Measurements from ENCODE around the gene TLE3.
"Not testable (repeated sequence)": the region's sequence is repeated elsewhere in the genome, so short reads cannot be mapped to it uniquely, and the experiment has no call there.

TLE3 gene

DNA sequence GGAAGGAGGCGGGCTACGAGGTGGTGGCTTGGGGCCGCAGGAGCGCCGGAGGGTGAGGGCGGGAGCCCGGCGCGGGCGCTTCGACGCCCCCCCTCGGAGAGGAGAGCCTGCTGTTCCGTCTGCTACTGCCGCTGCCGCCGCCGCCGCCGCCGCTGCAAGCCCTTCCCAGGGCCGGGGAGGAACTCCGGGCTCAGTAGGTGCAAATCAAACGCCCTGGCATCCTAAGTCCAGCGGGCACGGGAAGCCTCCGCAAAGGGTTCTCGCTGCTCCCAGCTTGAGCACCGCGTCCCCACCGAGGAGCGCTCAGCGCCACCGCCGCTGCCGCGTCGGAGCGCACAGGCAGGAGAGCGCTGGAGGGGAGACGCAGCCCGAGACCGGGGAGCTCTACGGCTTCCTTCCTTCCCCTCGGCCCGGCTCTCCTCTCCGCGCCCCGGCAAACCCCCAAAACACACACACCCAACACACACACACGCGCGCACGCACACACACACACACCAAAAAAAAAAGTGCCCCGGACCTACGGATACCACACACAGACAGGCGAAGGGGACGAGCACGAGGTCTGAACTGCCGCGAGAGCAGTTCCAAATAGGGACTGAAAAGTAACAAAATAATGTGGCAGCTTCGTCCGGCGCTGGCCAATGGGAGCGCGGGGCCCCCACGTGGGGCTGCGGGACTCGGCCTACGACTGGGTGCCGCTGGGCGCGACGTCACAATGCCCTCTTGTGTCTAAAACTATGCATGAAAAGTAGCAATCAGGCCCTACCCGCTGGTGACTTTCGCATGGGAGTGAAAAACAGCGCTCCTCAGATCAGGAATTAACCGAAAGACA, at the start of gene TLE3:
TLE3 (minus strand) TSS at position 597 of the 832 bp plus-strand sequence. CDS start 1,119 bp downstream, outside the sequence.
- H3K36me3 ChIP-seq (ENCODE audit: insufficient read depth, low read length), result peaks cover 4% of the 10 kb centered on the region
- H3K9me3 ChIP-seq (ENCODE audit: control insufficient read depth, insufficient read depth, low read length), result no peaks in the 10 kb centered on the region
- peaks cover 29% of the 10 kb centered on the region for H3K4me1 ChIP-seq (ENCODE audit: insufficient read depth, low read length)
- peak within 1 kb of the TSS; percentile 99 for H3K9ac ChIP-seq (ENCODE audit: low read depth, low read length)

GRCh38 chr15:70147178-70147760, 49.6 kb upstream of the TLE3 start:
- H3K4me1 ChIP-seq (ENCODE audit: insufficient read depth, low read length), result peaks cover 14% of the 10 kb centered on the region; the same call in 1 of the 2 replicates
- H3K9ac ChIP-seq (ENCODE audit: low read depth, low read length), result no peak overlapping the region
- no peaks in the 10 kb centered on the region for H3K36me3 ChIP-seq (ENCODE audit: insufficient read depth, low read length)
- H3K9me3 ChIP-seq (ENCODE audit: control insufficient read depth, insufficient read depth, low read length), result no peaks in the 10 kb centered on the region

DNA sequence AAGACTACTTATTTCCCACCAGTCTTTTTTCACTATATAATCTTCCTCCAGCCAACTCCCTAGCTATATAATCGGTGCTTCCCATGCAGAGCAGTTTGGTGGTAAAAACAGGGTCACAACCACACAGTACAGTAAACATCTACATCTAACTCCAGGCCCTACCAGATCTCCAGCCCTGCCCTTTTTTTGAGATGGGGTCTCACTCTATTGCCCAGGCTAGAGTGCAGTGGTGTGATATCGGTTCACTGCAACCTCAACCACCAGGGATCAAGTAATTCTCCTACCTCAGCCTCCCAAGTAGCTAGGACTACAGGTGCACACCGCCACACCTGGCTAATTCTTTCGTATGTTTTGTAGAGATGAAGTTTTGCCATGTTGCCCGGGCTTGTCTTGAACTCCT, 49.1 kb upstream of the TLE3 start:
- Histone ChIP-seq H3K36me3 (ENCODE audit: insufficient read depth, low read length) (no peaks in the 10 kb centered on the region), H3K9ac (ENCODE audit: low read depth, low read length) (no peak overlapping the region), H3K4me1 (ENCODE audit: insufficient read depth, low read length) (peaks cover 19% of the 10 kb centered on the region), H3K9me3 (ENCODE audit: control insufficient read depth, insufficient read depth, low read length) (no peaks in the 10 kb centered on the region)

DNA sequence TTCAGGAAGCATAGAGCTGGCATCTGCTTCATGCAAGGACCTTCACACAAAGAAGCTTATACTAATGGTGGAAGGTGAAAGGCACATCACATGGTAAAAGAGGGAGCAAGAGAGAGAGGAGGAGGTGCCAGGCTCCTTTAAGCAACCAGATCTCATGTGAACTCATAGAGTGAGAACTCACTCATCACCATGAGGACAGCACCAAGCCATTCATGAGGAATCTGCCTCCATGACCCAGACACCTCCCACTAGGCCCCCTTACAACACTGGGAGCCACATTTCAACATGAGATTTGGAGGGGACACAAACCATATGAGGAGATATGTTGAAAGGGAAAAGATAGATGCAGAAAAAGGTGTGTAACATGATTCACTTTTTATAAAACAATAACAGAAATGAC, 48.4 kb upstream of the TLE3 start:
- Histone ChIP-seq H3K36me3 (ENCODE audit: insufficient read depth, low read length) (no peaks in the 10 kb centered on the region), H3K9me3 (ENCODE audit: control insufficient read depth, insufficient read depth, low read length) (no peaks in the 10 kb centered on the region), H3K9ac (ENCODE audit: low read depth, low read length) (no peak overlapping the region), H3K4me1 (ENCODE audit: insufficient read depth, low read length) (peaks cover 25% of the 10 kb centered on the region)

DNA sequence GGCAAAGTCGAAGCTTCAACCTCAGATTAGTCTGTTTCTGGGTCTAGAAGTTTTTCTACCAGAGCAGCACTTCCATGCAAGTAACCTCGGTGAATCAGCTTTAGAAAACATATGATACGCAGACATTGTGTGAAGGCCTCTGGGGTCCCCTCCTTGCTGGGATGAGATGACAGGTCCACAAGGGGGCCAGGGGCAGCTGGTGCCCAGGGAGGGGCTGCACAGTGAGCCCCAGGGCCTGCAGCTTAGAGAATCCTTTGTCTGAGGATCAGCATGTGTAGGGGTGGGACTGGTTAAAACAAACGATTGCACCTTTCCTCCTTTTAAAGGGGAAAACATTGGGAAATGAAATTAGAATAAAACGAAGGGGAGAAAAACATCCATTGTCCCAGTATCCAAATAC, 47.5 kb upstream of the TLE3 start:
- no peak overlapping the region for H3K9ac ChIP-seq (ENCODE audit: low read depth, low read length)
- H3K9me3 ChIP-seq (ENCODE audit: control insufficient read depth, insufficient read depth, low read length), result no peaks in the 10 kb centered on the region
- H3K36me3 ChIP-seq (ENCODE audit: insufficient read depth, low read length), result no peaks in the 10 kb centered on the region
- H3K4me1 ChIP-seq (ENCODE audit: insufficient read depth, low read length), result peaks cover 30% of the 10 kb centered on the region

- H3K36me3 ChIP-seq (ENCODE audit: insufficient read depth, low read length), result no peaks in the 10 kb centered on the region
- H3K9ac ChIP-seq (ENCODE audit: low read depth, low read length), result no peak overlapping the region; the same call in 1 of the 2 replicates
- no peaks in the 10 kb centered on the region for H3K9me3 ChIP-seq (ENCODE audit: control insufficient read depth, insufficient read depth, low read length)
- peaks cover 43% of the 10 kb centered on the region for H3K4me1 ChIP-seq (ENCODE audit: insufficient read depth, low read length)
These were observed 44.8 kb upstream of the TLE3 start for GRCh38 chr15:70142322-70143191.

DNA sequence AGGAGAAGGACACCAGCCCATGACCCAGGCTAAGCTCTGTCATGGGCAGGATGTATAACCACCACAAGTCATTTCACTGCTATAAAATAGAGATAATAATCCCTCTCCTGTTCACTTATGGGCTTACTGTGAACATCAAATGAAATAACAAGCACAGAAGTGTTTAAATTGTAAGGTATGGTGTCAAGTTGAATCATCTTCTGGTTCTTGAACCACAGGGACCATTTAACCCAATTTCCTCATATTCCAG, 44.3 kb upstream of the TLE3 start:
- Histone ChIP-seq H3K36me3 (ENCODE audit: insufficient read depth, low read length) (no peaks in the 10 kb centered on the region), H3K9ac (ENCODE audit: low read depth, low read length) (no peak overlapping the region; the same call in 1 of the 2 replicates), H3K4me1 (ENCODE audit: insufficient read depth, low read length) (peaks cover 43% of the 10 kb centered on the region), H3K9me3 (ENCODE audit: control insufficient read depth, insufficient read depth, low read length) (no peaks in the 10 kb centered on the region)

DNA sequence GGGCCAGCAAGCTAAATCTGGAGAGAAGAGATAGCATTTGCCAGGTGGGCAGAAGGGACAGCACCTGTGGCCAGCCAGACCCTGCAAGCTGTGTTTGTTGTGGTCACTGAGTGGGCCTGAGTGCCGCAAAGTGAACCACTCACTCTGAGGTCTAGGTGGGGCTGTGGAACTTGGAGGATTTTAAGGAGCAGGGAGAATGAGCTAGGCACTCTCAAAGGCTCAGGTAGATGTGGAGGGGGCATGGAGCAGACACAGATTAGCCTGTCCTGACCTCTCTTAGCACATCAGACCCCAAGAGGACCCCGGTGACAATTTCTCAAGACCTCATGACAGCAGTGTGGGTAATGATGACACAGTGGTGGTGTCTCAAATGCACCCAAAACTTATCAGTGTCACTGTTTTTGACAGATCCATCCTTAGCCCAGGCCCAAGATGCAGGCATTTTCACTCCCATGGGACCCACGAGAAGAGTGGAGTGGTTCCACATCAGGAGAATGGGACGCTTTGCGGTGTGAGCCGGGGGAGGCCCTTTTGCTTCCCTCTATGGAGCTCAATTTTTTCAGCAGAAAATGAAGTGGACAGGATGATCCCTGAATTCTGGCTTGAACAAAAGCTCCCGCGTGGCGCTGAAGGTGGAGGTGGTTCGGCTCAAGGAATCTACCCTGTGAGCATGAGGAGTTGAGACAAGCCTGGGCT, 43.8 kb upstream of the TLE3 start:
- Histone ChIP-seq H3K36me3 (ENCODE audit: insufficient read depth, low read length) (no peaks in the 10 kb centered on the region), H3K9me3 (ENCODE audit: control insufficient read depth, insufficient read depth, low read length) (no peaks in the 10 kb centered on the region), H3K4me1 (ENCODE audit: insufficient read depth, low read length) (peaks cover 43% of the 10 kb centered on the region), H3K9ac (ENCODE audit: low read depth, low read length) (no peak overlapping the region)

DNA sequence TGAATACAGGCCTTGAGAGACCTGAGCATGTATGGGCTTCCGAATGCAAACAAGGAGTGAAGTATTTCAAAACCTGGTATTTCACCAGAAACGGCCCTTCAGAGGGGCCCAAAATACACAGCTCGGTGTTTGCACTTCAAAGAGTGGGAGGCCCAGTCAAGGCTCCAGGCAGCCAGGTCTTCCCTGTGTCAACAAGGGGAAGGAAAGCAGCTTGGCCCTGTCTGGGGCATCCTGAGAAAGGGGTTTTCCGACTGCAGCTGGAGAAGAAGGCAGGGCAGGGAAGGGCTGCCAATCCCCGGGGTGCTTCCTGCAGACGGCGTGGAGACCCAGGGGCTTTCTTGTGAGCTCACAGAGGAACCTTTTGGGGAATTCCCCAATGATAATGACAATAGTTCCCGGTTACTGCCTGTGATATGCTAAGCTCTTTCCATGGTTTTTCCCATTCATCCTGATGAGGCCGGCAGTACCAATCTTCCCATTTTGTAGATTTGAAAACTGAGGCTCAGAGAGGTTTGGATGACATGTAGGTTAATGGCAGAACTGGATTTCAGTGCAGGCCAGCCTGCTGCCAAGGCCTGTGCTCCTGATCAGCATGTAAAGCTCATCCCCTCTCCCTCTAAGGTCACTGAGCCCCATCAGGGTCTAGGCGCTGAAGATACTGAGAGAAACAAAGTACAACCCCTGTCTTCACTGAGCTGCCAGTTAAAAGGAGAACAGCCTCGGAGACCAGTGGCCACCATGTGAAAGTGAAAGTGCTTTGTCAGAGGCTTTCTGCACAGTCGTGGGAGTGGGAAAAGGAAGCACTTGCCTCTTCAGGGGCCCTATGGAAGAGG, 43.0 kb upstream of the TLE3 start:
- H3K36me3 ChIP-seq (ENCODE audit: insufficient read depth, low read length), result no peaks in the 10 kb centered on the region
- H3K9me3 ChIP-seq (ENCODE audit: control insufficient read depth, insufficient read depth, low read length), result no peaks in the 10 kb centered on the region
- no peak overlapping the region for H3K9ac ChIP-seq (ENCODE audit: low read depth, low read length)
- peaks cover 43% of the 10 kb centered on the region for H3K4me1 ChIP-seq (ENCODE audit: insufficient read depth, low read length)

- Histone ChIP-seq H3K9me3 (ENCODE audit: control insufficient read depth, insufficient read depth, low read length) (no peaks in the 10 kb centered on the region), H3K9ac (ENCODE audit: low read depth, low read length) (no peak overlapping the region), H3K4me1 (ENCODE audit: insufficient read depth, low read length) (peaks cover 43% of the 10 kb centered on the region), H3K36me3 (ENCODE audit: insufficient read depth, low read length) (no peaks in the 10 kb centered on the region)
These were observed 42.4 kb upstream of the TLE3 start for GRCh38 chr15:70140025-70140542.

DNA sequence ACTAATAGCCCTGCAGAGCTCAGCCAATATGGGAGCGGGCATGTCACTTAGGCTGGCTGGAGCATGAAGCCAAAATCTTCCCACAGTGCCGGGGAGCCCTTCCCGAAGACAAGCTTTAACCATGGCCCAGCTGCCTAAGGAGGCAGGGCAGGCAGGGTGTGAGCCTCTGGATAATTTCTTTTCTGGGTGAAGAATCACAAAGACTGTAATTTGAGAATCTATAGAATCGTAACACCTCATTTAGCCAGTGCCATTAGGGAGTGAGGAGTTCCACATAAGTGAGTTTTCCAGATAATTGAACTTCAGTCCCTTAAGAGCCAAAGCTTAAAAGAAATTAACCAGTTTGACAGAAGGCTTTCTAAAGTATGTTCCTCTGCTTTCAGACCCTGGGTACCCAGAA, 40.2 kb upstream of the TLE3 start:
- H3K9me3 ChIP-seq (ENCODE audit: control insufficient read depth, insufficient read depth, low read length), result no peaks in the 10 kb centered on the region
- H3K36me3 ChIP-seq (ENCODE audit: insufficient read depth, low read length), result no peaks in the 10 kb centered on the region
- peaks cover 35% of the 10 kb centered on the region for H3K4me1 ChIP-seq (ENCODE audit: insufficient read depth, low read length)
- no peak overlapping the region for H3K9ac ChIP-seq (ENCODE audit: low read depth, low read length)

DNA sequence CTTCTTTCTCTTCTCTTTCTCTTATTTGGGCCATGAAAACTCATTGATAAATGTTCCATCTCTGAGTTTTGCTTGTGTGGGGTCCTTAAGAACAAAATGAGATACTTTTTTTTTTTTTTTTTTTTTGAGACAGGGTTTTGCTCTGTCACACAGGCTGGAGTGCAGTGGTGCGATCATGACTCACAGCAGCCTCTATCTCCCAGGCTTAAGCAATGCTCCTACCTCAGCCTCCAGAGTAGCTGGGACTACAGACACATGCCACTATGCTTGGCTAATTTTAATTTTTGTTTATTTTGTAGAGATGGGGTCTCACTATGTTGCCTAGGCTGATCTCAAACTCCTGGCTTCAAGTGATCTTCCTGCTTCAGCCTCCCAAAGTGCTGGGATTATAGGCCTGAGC, 39.3 kb upstream of the TLE3 start:
- H3K4me1 ChIP-seq (ENCODE audit: insufficient read depth, low read length), result peaks cover 26% of the 10 kb centered on the region
- not testable (repeated sequence) for H3K9me3 ChIP-seq (ENCODE audit: control insufficient read depth, insufficient read depth, low read length); H3K36me3 ChIP-seq (ENCODE audit: insufficient read depth, low read length); H3K9ac ChIP-seq (ENCODE audit: low read depth, low read length)

GRCh38 chr15:70133781-70134421, 36.2 kb upstream of the TLE3 start:
- H3K36me3 ChIP-seq (ENCODE audit: insufficient read depth, low read length), result no peaks in the 10 kb centered on the region
- no peak overlapping the region for H3K9ac ChIP-seq (ENCODE audit: low read depth, low read length)
- H3K4me1 ChIP-seq (ENCODE audit: insufficient read depth, low read length), result no peaks in the 10 kb centered on the region
- H3K9me3 ChIP-seq (ENCODE audit: control insufficient read depth, insufficient read depth, low read length), result no peaks in the 10 kb centered on the region
